Activated CD8-positive, alpha-beta memory T cell treated with anti-CD3 and anti-CD28 coated beads, Interleukin-2, amount 50 U/mL, for 4 hours (primary cell): ENCODE data around the gene EGF.
"Not testable (repeated sequence)": the region's sequence is repeated elsewhere in the genome, so short reads cannot be mapped to it uniquely, and the experiment has no call there.

Experiments
- DNase-seq: peaks from one replicate; pipeline ENCODE4 v3.0.0-alpha.2; 2020

EGF gene

DNA sequence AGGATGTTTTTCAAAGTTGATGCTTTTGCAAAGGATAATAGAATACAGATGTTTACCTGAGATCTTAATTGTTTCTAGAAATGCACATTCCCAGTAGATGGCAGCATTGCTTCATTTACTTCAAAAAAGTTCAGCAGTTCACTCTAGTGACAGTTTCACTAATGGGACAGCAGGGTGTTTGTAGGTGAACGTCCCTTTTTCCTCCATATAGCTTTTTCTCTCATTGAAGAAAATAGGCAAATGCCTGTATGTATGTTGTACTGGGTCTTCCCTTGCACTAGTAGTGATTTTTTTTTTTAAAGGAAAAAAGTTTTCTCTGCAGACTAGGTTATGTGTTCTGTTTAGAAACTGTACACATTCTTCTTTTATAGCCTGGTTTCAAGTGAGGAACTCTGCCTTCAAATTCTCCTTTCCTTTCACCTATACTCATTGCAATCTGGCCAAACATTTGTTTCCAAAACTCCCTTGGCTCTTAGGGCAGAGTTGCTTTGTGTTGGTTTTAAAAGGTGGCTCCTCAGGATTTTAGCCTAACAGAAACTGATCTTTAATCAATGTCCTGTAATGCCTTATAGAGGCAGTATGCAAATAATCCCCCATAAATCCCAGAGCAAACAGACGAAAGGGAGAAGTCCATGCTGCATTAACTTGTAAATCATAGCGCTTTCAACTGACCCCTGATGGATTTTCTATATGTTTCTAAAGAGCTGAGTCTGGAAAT, 86.3 kb downstream of the EGF start:
- no peak for DNase-seq

DNA sequence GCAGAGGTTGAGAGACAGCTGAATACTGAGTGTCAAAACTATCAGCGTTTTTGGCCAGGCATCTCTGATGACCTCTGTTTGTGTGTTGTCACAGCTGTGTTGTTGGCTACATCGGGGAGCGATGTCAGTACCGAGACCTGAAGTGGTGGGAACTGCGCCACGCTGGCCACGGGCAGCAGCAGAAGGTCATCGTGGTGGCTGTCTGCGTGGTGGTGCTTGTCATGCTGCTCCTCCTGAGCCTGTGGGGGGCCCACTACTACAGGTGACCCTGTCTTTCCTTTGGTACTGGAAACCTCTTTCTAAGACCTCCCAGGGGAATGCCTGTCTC, 86.9 kb downstream of the EGF start:
- DNase-seq, result no peak

DNA sequence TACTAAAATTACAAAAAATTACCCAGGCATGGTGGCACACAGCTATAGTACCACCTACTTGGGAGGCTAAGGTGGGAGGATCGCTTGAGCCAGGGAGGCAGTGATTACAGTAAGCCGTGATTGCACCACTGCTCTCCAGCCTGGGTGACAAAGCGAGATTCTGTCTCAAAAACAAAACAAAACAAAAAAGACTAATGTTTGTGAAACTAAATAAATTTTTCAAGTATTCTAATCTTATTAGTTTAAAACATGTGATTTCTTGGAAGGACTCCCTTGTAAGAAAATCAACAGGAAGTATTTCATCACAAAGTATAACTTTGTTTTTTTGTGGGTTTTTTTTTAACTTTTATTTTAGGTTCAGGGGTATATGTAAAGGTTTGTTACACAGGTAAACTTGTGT, 89.6 kb downstream of the EGF start:
- no peak for DNase-seq

DNA sequence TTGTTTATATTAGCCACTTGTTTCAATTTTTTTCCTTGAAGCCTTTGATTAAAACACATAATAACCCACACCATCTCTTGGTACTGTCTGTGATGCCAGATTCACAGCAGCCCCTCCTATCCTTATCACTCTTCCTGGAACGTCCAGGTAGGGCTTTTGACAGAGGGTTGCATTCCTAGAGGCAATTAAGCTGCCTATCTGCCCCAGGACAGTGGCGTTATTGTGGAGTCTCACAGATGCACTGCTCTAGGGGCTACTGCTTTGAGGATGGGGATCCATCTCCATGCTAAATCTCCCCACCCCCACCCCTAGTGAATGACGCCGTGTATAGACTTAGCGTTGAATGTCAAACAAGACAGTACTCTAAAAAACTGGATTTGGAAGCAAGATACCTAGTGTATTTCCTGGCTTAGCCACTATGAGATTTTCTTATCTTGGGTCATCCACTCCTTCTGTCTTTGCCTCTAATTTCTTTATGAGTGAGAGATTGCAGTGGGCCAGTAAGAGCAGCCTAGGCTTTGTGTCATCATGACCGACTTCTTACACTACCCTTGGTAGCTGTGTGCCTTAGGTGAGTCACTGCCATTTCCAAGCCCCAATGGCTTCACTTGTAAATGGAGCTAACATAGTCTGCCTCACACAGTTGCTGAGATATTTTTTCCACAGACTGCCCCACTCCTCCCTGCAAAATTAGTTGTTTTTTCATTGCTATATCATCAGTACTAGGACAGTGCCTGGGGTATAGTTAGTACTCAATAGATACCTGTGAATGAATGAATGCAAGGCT, 90.9 kb downstream of the EGF start:
- no peak for DNase-seq

DNA sequence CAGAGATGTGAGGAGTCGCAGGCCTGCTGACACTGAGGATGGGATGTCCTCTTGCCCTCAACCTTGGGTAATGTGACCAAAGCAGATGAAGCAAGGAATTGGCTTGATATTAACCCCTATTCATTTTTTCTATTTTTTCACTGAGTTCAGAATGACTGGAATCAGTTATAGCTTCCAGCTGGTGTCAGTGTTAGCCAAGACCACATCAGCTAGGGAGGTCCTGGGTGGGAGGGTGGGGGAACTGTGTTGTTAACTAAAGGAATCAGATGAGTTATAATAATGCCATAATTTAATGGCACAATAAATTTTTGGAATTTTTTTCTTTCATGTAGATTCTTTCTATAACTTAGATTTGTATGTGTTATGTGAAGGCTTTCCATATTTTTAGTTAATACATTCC, 91.9 kb downstream of the EGF start:
- no peak for DNase-seq

DNA sequence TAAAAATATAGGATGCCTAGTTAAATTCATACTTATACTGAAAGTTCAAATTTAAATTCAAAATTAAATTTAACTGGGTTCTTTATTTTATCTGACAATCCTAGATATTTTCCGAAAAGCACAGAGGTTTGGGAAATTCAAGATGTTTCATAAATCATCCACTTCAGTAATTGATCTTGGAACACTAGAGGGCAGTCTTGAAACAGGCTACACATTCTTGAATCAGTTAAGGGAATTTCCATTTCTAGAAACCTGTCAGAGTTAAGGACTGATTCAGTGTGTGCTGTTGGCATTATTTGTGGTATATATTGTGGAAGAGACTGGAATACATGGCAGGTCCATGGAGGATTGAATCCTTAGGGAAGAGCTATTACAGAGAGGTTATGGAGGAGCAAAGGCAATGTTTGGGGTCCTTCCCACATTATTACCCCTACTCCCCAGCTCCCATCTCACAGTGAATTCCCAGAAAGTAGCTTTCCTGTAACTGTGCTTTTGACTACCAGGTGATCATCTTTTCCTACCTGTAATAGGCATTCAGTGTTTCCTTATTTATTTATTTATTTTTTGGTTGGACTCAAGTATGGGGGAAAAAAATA, 92.9 kb downstream of the EGF start:
- no peak for DNase-seq

DNA sequence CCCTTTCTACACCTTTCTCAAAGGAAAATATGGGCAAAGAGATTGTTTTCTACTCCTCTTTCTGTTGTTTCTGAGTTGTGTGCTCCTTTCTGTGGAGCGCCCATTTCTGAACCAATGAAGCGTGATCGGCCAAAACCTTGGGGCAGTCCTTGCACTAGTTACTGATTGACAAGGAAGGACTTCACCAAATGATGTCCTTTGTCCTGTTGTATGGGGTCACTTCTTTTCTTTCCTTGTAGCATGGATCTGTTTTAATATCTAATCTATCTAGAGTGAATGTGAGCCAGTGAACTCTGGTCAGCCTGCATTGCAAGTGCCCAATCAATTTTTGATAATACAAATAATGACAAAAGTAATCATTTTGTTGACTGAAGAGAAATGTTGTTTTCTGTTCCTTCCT, 94.5 kb downstream of the EGF start:
- no peak for DNase-seq

DNA sequence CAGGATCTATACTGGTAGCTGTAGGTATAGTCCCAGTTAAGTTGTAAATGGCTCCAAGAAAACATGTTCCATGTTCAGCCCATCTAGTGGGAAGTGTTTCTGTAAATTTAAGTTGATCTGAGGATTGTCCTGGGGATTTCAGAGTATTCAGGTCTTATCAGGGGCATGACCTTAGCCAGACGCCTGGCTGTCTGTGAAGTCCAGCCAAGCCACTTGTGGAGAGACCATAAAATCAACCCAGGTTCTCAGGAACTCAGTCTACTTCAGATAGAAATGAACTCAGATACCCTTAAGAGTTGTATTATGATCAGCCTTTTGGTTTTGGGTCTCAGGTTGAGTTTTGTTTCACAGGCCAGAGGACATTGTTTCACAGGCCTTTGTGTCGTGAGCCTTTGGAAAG, 95.9 kb downstream of the EGF start:
- no peak for DNase-seq

DNA sequence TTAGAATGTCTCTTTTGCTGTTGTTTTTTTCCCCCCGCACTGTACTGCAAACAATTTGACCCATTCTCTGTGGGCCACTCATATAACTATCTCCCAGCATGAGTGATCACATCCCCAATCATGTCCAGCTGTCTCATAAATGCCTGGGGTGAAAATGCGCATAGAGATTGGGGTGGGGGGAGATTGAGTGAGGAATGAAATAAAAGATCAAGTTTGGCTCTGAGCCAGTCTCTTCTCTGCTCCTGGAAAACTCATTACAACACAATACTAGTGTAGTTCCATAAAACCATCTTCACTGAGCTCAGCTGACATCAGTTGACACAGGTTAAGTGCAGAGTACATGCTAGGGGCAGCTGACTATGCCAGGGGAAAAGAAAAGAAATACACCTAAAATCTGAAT, 96.9 kb downstream of the EGF start:
- DNase-seq, result no peak

DNA sequence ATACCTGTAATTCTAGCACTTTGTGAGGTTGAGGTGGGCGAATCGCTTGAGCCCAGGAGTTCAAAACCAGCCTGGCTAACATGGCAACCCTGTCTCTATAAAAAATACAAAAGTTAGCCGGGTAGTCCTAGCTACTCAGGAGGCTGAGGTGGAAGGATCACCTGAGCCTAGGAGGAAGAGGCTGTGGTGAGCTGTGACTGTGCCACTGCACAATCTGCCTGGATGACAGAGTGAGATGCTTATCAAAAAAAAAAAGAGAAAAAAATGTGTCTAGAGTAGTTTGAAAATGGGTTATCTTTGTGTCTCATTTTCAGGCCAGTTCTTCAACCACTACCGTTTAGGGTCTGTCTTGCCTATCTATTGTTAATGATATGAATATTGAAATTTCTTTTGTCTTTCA, 98.1 kb downstream of the EGF start:
- no peak for DNase-seq

DNA sequence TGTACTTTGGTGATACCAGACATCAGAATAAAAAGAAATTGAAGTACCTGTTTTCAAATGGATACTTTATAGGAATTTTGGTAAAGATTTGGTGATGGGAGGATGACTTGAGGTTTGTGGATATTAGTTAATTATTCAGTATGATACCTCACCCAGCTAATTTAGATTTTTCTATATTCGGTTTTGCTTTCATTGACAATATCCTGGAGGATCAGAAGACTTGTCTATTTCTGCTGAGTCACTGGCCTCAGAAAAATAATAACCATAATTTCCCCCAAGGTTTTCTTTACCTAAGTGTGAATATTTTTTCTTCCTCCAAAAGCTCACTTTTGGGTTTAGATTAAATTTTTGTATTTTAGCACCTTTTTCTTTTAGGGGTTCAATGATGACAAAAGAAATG, 100.2 kb downstream of the EGF start:
- DNase-seq, result no peak

DNA sequence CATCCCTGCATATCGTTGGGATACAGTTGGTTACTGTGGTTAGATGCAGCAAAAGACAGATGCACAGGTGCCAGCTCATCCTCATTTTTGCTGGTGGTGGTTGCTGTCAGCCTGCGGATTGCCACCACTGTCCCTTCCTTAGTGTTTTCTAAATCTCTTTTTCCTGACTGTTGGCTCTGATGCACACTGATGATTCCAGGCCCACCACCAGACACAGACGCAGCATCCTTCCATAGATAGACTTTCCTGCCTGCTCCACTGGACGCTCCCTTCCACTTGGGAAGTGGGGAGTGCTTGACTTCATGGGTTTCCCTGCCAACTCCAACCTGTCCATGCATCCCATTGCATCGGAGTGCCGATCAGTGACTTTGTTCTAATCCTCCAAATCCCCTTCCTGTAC, 101.5 kb downstream of the EGF start:
- no peak for DNase-seq

DNA sequence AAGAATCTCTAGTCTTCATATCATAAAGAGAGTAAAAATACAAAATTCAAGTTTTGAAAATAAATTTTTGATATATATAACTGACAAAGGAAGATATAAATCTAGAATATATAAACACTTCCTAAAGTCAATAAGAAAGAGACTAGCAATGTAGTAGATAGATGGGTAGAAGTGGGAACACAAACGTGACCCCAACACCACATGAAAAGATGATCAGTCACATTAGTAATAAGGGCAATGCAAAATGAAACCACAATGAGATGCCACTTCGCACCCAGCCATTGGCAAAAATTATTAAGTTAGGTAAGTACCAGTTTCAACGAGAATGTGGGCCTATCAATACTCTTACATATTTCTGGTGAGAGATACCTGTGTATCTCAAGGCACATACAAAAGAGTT, 106.5 kb downstream of the EGF start:
- no peak for DNase-seq

DNA sequence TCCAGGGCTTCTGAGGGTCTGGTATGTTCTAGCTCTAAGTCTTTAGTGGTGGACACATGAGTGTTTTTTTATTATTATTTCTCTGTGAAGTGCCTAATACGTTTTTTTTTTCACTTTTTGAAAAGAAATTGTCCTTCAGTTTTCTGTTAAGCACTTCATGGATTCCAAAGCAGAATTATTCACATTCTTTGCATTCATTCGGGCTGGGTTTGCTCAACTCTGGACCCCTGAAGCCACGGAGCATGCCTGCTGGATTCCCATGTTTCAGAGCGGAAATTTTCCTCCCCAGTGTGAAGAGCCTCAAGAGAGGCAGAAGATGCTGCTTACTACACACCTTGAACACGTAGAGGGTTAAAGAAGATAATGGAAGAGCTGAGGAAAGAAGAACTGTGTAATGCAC, 107.5 kb downstream of the EGF start:
- DNase-seq, result no peak

DNA sequence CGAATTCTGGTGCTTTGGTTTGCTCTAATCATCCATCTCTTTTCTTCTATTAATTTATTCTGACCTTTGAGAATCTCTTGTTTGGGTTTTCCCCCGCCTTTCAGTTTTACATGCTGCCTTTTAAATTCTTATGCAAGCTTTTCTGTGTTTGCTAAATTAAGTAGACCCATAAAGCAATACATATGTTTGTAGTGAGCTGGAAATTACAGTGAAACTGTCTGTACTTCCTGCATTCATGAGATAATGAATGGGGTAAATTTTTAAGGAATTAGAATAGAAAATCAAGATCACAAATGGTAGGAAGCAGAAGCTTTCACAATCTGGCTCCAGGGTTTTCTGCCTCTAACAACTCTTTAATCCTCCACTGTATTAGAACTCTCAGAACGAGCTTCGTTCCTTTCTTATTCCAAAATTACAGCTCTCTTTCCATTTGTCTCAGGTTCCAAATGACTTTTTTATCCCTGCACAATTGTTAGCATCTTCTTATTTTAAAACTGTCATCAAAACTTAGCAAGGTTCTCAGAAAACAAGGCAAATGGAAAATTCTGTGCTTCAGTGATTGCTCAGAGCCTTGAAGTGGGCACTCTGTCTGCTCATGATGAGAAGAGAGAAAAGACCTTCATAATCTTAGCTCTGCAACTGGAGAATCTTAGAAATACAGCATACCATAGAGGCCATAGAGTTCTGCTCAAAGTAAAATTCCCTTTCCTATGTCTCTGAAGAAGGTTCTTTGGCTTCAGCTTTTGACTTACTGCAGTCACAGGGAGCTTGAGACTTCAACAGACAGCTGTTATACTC, 108.2 kb downstream of the EGF start:
- DNase-seq, result no peak

DNA sequence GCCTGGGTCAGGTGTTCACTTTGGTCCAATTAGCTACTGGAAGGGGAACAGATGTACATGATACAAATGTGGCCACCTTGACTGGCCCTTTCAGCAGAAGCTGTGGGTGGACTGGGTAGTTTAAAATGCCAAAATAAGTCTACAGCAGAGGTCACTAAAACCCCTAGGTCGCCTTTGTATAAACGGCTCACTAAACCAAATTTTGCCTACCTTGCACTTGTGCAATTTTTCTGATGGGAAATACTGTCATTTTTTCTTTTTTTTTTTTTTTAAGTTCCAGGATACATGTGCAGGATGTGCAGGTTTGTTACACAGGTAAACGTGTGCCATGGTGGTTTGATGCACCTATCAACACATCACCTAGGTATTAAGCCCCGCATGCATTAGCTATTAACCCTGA, 109.8 kb downstream of the EGF start:
- DNase-seq, result no peak

DNA sequence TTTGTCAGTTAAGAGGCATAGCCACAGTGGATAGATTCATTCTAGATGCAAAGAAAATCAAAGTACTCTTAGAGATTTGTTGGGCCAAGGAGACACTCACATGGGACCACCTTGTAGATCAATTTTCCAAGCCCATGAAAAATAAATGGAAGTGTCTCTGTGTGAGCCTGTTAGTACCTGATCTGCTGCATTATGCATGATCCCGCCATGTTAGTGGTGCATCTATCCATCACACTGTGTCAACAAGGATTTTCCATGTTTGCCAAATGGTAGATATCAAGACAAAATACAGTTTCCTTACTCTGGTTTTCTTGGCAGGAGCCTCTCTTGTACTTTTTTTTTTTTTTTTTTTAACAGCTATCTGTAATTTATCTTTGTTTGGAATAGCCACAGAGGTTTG, 112.4 kb downstream of the EGF start:
- no peak for DNase-seq

DNA sequence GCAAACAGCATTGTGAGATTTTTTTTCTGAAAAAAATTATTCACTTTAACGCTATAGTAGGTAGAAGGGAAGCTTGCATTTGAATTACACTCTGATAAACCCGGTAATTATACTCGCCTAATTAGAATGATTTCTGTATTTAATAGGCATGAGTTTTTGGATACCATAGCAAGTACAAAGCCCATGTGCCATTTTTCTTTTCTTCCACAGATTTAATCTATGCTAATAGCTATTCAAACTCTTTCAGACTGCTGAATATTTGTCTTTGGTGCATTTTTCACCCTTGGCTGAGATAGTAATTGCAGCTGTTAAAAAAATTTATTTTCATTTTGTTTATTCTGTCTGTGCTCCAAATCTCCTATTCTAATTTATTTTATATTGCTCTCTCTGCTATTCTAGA, 113.0 kb downstream of the EGF start:
- no peak for DNase-seq

DNA sequence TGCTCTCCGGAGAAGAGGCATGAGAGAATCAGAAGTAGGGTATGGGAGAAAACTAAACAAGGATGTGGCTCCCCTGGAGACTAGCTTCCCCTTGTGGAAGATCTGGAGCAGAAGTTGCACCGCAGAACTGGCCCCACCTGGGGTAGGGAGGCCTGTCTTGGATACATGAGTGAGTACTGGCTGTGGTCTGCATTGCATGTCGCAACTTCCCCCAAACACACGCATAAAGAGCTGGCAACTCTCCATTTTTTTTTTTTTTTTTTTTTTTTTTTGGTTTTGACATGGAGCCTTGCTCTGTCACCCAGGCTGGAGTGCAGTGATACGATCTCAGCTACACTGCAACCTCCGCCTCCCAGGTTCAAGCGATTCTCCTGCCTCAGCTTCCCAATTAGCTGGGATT, 119.9 kb downstream of the EGF start:
- no peak for DNase-seq

DNA sequence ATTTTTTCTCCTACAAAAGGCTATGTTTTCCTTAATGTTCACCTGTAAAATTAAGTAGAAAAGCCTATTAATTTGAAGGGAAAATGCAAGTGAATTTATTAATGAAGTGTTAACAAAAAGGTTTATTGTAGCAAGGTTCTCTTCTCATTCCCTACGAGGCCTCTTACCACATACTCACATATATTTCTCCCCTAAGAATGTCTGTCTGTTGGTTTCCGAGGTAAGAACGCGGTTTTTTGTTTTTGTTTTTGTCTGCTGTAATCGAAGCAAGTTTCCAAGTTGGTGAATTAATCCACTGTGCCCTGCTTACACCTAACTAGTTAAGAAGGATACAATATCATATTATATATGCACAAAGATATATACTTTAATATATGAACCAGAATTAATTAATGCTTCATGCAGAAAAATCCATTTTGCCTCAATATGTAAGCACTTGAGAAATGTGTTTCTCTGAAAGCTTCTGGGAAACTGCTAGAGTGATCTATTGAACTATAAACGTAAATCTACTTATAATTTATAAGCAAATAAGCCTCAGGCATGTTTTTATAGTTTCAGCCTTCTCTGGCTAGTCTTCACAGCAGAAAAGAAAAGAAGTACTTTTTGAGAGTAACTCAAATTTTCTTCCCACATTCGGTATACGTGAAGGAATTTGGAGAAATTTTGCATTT, 120.8 kb downstream of the EGF start:
- no peak for DNase-seq

DNA sequence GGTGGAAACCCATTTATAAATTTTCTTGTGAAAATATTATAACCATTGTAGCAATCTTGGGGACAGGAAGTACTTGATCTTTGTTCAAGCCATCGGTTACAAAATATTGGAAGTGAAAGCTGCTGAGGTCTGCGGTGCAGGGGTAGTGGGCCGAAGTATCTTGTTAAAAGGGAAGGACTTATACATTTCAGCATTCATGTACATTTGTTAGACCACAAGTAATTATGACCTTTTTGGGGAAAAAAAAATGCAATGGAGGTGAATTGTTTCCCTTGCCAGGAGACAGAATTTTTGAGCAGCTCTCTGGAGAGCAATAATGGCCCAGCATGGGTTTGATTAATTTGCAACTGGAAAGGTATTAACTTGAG, 121.3 kb downstream of the EGF start:
- no peak for DNase-seq

DNA sequence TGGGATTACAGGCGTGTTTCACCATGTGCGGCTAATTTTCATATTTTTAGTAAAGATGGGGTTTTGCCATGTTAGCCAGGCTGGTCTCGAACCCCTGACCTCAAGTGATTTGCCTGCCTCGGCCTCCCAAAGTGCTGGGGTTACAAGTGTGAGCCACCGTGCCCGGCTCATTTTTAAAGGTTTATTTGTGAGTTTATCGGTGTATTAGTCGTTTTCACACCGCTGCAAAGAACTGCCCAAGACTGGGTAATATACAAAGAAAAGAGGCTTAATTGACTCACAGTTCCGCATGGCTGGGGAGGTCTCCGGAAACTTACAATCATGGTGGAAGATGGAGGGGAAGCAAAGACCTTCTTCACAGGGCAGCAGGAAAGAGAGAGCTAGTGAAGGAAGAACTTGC, 126.5 kb downstream of the EGF start:
- not testable (repeated sequence) for DNase-seq

DNA sequence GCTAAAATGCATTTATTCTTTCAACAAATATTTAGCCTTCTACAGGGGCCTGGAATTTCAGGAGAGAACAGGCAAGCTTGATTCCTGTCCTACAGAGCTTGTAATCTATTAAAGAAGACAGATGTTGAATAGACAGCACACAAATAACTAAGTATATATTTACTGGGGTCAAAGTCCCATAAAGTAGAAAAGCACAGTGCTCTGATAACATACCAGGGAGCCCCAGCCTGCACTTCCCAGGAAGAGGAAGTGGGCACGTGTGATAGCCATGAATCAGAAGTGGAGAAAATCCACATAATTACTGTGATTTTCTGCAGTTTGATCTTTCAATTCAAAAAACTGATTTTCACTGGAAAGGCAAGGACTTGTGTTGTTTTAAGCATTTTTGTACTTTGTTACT, 129.1 kb downstream of the EGF start:
- DNase-seq, result no peak
